Spleen (tissue), 13 donors: ENCODE results near the gene SREBF2. TPM values are rescaled to one million over a fixed set of nuclear protein-coding genes. Genes with fewer than 3 reads are reported as not detected.
A peak's percentile ranks its signal among the peaks of the same experiment; 100 is the strongest.

Source experiments
- DNase-seq: peaks from one replicate; pipeline ENCODE4 v3.0.0-alpha.2; 2020
- H3K27ac ChIP-seq, 8 donors: fragments of 200-600 bp; sonication (generic) in 7 of 8; 1 replicate in 4 of 8; 2 replicates in 4 of 8; pipeline versions ENCODE4 v1.5.0 to v1.8.0; 2016 to 2021; ENCODE audit warnings: inconsistent platforms in 4 of 8, mild to moderate bottlenecking in 4 of 8, moderate library complexity in 1 of 8
- H3K27me3 ChIP-seq, 7 donors: fragments of 200-600 bp; sonication (generic) in 6 of 7; replicated peaks in 1 of 7; 1 replicate in 4 of 7; 2 replicates in 3 of 7; pipeline versions ENCODE4 v1.5.0 to v1.8.0; 2016 to 2021; ENCODE audit warnings: inconsistent platforms in 3 of 7, mild to moderate bottlenecking in 1 of 7
- H3K36me3 ChIP-seq, 6 donors: fragments of 200-600 bp; sonication (generic) in 5 of 6; 1 replicate in 4 of 6; 2 replicates in 2 of 6; pipeline versions ENCODE4 v1.5.0 to v1.8.0; 2016 to 2021; ENCODE audit warnings: inconsistent platforms in 2 of 6
- H3K4me1 ChIP-seq, 6 donors: fragments of 200-600 bp; sonication (generic) in 5 of 6; 1 replicate in 3 of 6; 2 replicates in 3 of 6; pipeline versions ENCODE4 v1.5.0 to v1.8.0; 2016 to 2021; ENCODE audit warnings: inconsistent platforms in 3 of 6
- H3K4me3 ChIP-seq, 8 donors: fragments of 200-600 bp; sonication (generic) in 7 of 8; 1 replicate in 4 of 8; 2 replicates in 4 of 8; pipeline versions ENCODE4 v1.5.0 to v1.8.0; 2016 to 2021; ENCODE audit warnings: inconsistent platforms in 4 of 8, mild to moderate bottlenecking in 4 of 8, moderate library complexity in 2 of 8
- H3K9me3 ChIP-seq, 8 donors: fragments of 200-600 bp; sonication (generic) in 7 of 8; 1 replicate in 4 of 8; 2 replicates in 4 of 8; pipeline versions ENCODE4 v1.5.0 to v1.8.0; 2016 to 2021; ENCODE audit warnings: inconsistent platforms in 4 of 8
- CTCF ChIP-seq, 11 experiments: fragments of 200-600 bp in 7 of 11; fragments of 450-650 bp in 4 of 11; sonication (generic) in 4 of 11; IDR thresholded peaks in 8 of 11; conservative IDR thresholded peaks in 3 of 11; 1 replicate in 7 of 11; 2 replicates in 4 of 11; pipeline versions ENCODE4 v1.4.0 to v1.8.0; 2016 to 2021; ENCODE audit warnings: antibody characterized with exemption in 11 of 11, inconsistent platforms in 4 of 11, mild to moderate bottlenecking in 1 of 11
- POLR2A ChIP-seq, 3 donors: fragments of 450-650 bp; IDR thresholded peaks; one replicate each; pipeline ENCODE4 v1.5.1; 2017; ENCODE audit warnings: antibody characterized with exemption in 3 of 3, mild to moderate bottlenecking in 1 of 3
- POLR2AphosphoS5 ChIP-seq, 3 donors: sonication (generic); formaldehyde crosslinking; IDR thresholded peaks; one replicate each; pipeline ENCODE4 v1.5.1; 2017; ENCODE audit warnings: antibody characterized with exemption in 3 of 3
- WGBS, 5 donors: extraction: QIAGEN DNeasy Blood & Tissue Kit in 3 of 5; methylation state at CpG; one replicate each; pipeline versions ENCODE4 v1.1.5 to v1.1.7; 2013 to 2018; 5-methylcytosine and 5-hydroxymethylcytosine counted together
- intact Hi-C: fragments of 100-400 bp; cut with DNase I; formaldehyde crosslinking; loops from one replicate; pipeline ENCODE4 v1.15.0; 2023; ENCODE audit warnings: low total_unique reads
- long read RNA-seq, 2 donors: transcript quantifications; one replicate each; lab custom pipeline, GENCODE V29; 2026
- polyA plus RNA-seq, 3 donors: library from polyadenylated mRNA; stranded (reverse); fragments of 200-250 nt; gene quantifications; one replicate each; pipeline ENCODE4 v1.2.1, GENCODE V29; 2013
- total RNA-seq, 7 donors: library from RNA; depleted of rRNA in 3 of 7; stranded (reverse); fragments of >200 nt in 3 of 7; fragmentation: NEBNext Ultra II Directional in 4 of 7; extraction: Animal tissue kit (Norgen Biotek cat#: 25700) in 4 of 7; gene quantifications; one replicate each; pipeline versions ENCODE4 v1.1.0 to v1.2.1, GENCODE V29; 2016 to 2021
- donor health status: healthy with polysubstance abuse.
- donor health status: DM: no; HTN: no; CAD: no; lungs with moderate emphysema.
- donor health status: DM: no; HTN: no; CAD: no.
- donor health status: Bipolar disorder and iron deficiency.
- donor health status: healthy.
- donor health status: DM: no; HTN: no; CAD: no.
- donor health status: DM: yes; HTN: yes; CAD: no.

The SREBF2 gene
- 100 to 1,000 TPM in 1 of 7 donors, 10 to 100 TPM in 6; 47.6 to 104 (median 64.0) TPM for total RNA-seq
- polyA plus RNA-seq = 10 to 100 TPM; 19.4 to 49.4 (median 29.7) TPM
- long read RNA-seq, donor 1, full-length matches to known transcripts = 5 of 32 reads
- long read RNA-seq, donor 1, partial matches to known transcripts = 27 of 32 reads
- long read RNA-seq, donor 1, other reads (novel, unspliced or antisense) = 0 of 32 reads
- long read RNA-seq, donor 2, full-length matches to known transcripts = 7 of 36 reads
- long read RNA-seq, donor 2, partial matches to known transcripts = 29 of 36 reads
- long read RNA-seq, donor 2, other reads (novel, unspliced or antisense) = 0 of 36 reads

GRCh38 chr22:41832553-41833368, at the start of gene SREBF2:
Gene SREBF2 (plus strand): TSS chr22:41833105. CDS start chr22:41833271, 166 bp downstream.
- intact Hi-C loops = no loop called here
- Histone ChIP-seq H3K27me3 (no peaks in the 10 kb centered on the region), H3K4me1 (peaks cover 13 to 70% (median 40%) of the 10 kb centered on the region in 6 donors), H3K9me3 (no peaks in the 10 kb centered on the region), H3K27ac (peak within 1 kb of the TSS; percentile 90 to 98 (median 96)), H3K36me3 (peaks cover 0 to 21% (median 12%) of the 10 kb centered on the region in 6 donors), H3K4me3 (peak within 1 kb of the TSS; percentile 71 to 97 (median 86))
- DNase-seq = peak; percentile 99
- TF ChIP-seq POLR2AphosphoS5 (IDR thresholded peaks at IDR 0.05) = peak; percentile 97 to 98 (median 97)
- TF ChIP-seq POLR2A (IDR thresholded peaks at IDR 0.05) = peak; percentile 63 to 73 (median 71)
- peak in 3 of 11 experiments; percentile 8 to 34 (median 13) for TF ChIP-seq CTCF (IDR thresholded peaks at IDR 0.05 in 8 of 11, conservative IDR thresholded peaks at IDR 0.05 in 3 of 11)
- 0 to 1% (median 0%) methylated on average over 33 to 75 of the region's 75 CpGs for WGBS, 5 donors

- 57 to 95% (median 91%) methylated on average over 2 of the region's 2 CpGs for WGBS, 5 donors
- DNase-seq = no peak
These were observed 45.6 kb upstream of the SREBF2 start for GRCh38 chr22:41787331-41787730.

DNA sequence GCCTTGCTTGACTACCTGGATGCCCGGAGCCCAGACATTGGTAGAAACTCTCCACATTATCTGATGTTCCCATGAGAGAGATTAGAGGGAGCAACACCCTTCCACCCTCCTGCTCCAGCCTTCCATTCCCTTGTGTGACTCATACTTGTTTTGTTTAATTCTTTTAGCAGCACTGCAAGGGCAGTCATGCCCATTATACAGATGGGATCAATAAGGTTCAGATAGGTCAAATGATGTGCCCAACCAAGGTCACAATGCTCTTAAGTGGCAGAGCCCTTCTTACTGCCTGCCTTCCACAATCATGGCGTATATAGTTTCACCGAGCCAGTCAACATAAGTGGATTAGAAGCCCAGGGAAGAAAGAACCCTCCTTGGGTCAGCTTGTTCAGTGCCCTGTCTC, 39.0 kb upstream of the SREBF2 start:
- peaks cover 0 to 53% (median 11%) of the 10 kb centered on the region in 6 donors for H3K36me3 ChIP-seq
- DNase-seq = no peak
- 97 to 100% (median 98%) methylated on average over 3 of the region's 3 CpGs for WGBS, 5 donors
- intact Hi-C loops = no loop called here
- no peak overlapping the region for H3K4me3 ChIP-seq
- H3K4me1 ChIP-seq = peaks cover 0 to under 1% (median 0%) of the 10 kb centered on the region in 6 donors
- no peaks in the 10 kb centered on the region for H3K27me3 ChIP-seq
- no peaks in the 10 kb centered on the region for H3K9me3 ChIP-seq
- no peak overlapping the region for H3K27ac ChIP-seq
- TF ChIP-seq POLR2A (IDR thresholded peaks at IDR 0.05) = no peak
- TF ChIP-seq POLR2AphosphoS5 (IDR thresholded peaks at IDR 0.05) = no peak
- TF ChIP-seq CTCF (IDR thresholded peaks at IDR 0.05 in 8 of 11, conservative IDR thresholded peaks at IDR 0.05 in 3 of 11) = no peak

More at GRCh38 chr22:41787331-41787730, 45.6 kb upstream of the SREBF2 start:
- no peaks in the 10 kb centered on the region for H3K9me3 ChIP-seq
- no peak overlapping the region for H3K4me3 ChIP-seq
- TF ChIP-seq POLR2AphosphoS5 (IDR thresholded peaks at IDR 0.05) = no peak
- no peak for TF ChIP-seq POLR2A (IDR thresholded peaks at IDR 0.05)
- H3K36me3 ChIP-seq = peaks cover 0 to 49% (median 7%) of the 10 kb centered on the region in 6 donors
- peaks cover 0 to 22% (median 7%) of the 10 kb centered on the region in 6 donors for H3K4me1 ChIP-seq
- no peak overlapping the region for H3K27ac ChIP-seq
- no peaks in the 10 kb centered on the region for H3K27me3 ChIP-seq
- intact Hi-C loops = no loop called here

DNA sequence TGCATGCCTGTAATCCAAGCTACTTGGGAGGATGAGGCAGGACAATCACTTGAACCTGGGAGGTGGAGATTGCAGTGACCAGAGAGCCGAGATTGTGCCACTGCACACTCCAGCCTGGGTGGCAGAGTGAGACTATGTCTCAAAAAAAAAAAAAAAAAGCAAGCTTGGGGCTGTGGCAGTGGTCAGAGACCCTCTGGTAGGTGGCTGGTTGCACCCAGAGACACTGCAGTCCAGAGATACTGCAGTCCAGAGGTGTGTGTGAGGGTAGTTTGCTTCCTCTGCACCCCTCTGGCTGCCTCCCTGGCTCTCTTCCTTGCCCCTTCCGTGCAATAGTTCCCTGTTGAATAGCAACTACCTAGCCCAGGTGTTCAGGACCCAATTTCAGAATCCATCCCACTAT, 34.2 kb upstream of the SREBF2 start:
- no peak for TF ChIP-seq CTCF (IDR thresholded peaks at IDR 0.05 in 8 of 11, conservative IDR thresholded peaks at IDR 0.05 in 3 of 11)
- TF ChIP-seq POLR2A (IDR thresholded peaks at IDR 0.05) = no peak
- no peak for TF ChIP-seq POLR2AphosphoS5 (IDR thresholded peaks at IDR 0.05)
- intact Hi-C loops = no loop called here

More for the DNA sequence above, 34.2 kb upstream of the SREBF2 start:
- peaks cover 0 to 23% (median 6%) of the 10 kb centered on the region in 6 donors for H3K36me3 ChIP-seq
- H3K9me3 ChIP-seq = no peaks in the 10 kb centered on the region
- H3K27ac ChIP-seq = peak overlapping the region in 2 of 8 donors; percentile 94
- peaks cover 5 to 48% (median 23%) of the 10 kb centered on the region in 6 donors for H3K4me1 ChIP-seq
- 91 to 96% (median 94%) methylated on average over 2 of the region's 2 CpGs for WGBS, 5 donors
- H3K4me3 ChIP-seq = no peak overlapping the region
- no peaks in the 10 kb centered on the region for H3K27me3 ChIP-seq
- DNase-seq = no peak
